Astrocyte of the cerebellum (primary cell): ENCODE data around the gene AP2B1.

Source experiments
- DNase-seq: peaks from one replicate; pipeline ENCODE4 v3.0.0-alpha.2; 2011; ENCODE audit warnings: low read depth
- H3K4me3 ChIP-seq: 2 replicates; pipeline ENCODE4 v1.5.1; 2011; ENCODE audit warnings: mild to moderate bottlenecking, low read depth, low read length, moderate library complexity
- CTCF ChIP-seq: IDR thresholded peaks from 2 replicates; pipeline ENCODE4 v1.5.1; 2012; ENCODE audit warnings: low read length, low read depth, moderate library complexity, mild to moderate bottlenecking; ENCODE audit errors: missing control alignments
- in situ Hi-C: cut with HindIII; loops from 2 replicates; pipeline ENCODE4 v1.10.0; 2017; ENCODE audit warnings: low sequenced_read_pairs

The AP2B1 gene

GRCh38 chr17:35676441-35676840, 89.3 kb downstream of the AP2B1 start:
- no peak for TF ChIP-seq CTCF
- H3K4me3 ChIP-seq, result no peak overlapping the region
- DNase-seq, result no peak
- in situ Hi-C loops, result no loop called here

GRCh38 chr17:35679007-35679682, 92.0 kb downstream of the AP2B1 start:
- no peak for DNase-seq
- TF ChIP-seq CTCF, result no peak
- in situ Hi-C loops, result no loop called here
- H3K4me3 ChIP-seq, result no peak overlapping the region

GRCh38 chr17:35683591-35683990, 96.5 kb downstream of the AP2B1 start:
- TF ChIP-seq CTCF, result no peak
- H3K4me3 ChIP-seq, result no peak overlapping the region
- in situ Hi-C loops, result no loop called here
- no peak for DNase-seq

- H3K4me3 ChIP-seq, result no peak overlapping the region
- no peak for TF ChIP-seq CTCF
- peak; percentile 68 for DNase-seq
- in situ Hi-C loops, result no loop called here
These were observed 97.1 kb downstream of the AP2B1 start for GRCh38 chr17:35684055-35684802.

- in situ Hi-C loops, result no loop called here
These were observed 105.5 kb downstream of the AP2B1 start for GRCh38 chr17:35692512-35693210.

GRCh38 chr17:35693662-35694061, 106.5 kb downstream of the AP2B1 start:
- in situ Hi-C loops, result no loop called here
- no peak for TF ChIP-seq CTCF
- DNase-seq, result no peak

More at GRCh38 chr17:35692512-35693210, 105.5 kb downstream of the AP2B1 start:
- no peak overlapping the region for H3K4me3 ChIP-seq
- TF ChIP-seq CTCF, result no peak
- DNase-seq, result no peak

More at GRCh38 chr17:35693662-35694061, 106.5 kb downstream of the AP2B1 start:
- H3K4me3 ChIP-seq, result no peak overlapping the region
